CD4-positive, alpha-beta T cell treated with Interleukin-6 for 4 hours (primary cell): ENCODE data around the gene CDH4.
"Not testable (repeated sequence)": the region's sequence is repeated elsewhere in the genome, so short reads cannot be mapped to it uniquely, and the experiment has no call there.

Source experiments
- DNase-seq: peaks from one replicate; pipeline ENCODE4 v3.0.0-alpha.2; 2020; ENCODE audit warnings: mixed read lengths

The CDH4 gene

DNA sequence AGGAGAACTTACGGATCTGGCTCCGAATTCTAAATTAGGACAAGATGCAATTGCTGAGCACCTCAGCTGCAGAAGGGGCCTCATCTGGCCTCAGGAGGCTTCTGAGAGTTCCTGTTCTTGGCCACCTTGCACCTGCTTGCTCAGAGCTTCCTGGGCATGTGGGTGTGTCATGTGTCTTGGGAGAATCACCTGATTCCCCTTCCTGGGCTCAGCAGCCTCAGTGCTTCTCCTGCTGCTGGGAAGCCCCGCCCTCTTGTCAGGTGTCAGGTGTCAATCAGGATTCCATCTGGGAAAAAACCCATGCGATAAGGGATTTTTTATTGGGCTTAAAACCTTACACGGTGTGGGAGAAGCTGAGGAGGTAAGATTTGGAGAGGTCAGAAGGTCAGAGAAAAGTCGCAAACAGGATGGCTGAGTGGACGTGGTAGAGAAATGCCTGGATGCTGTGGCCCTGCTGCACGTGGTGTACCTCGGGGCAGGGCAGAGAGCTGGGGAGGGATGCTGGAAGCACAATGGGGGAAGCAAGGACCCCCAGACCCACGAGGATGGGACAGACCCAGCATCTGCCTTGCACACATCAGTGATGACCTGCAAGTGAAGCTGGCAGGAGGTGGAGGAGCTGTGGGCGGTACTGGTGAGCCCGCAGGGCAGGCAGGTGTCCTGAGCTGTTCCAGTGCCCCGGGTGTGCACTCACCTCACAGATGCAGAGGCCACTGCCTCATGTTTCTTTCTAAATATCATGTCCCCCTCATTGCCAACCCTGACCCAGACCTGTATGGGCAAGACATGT is 170.8 kb downstream of the CDH4 start:
- DNase-seq = no peak

DNA sequence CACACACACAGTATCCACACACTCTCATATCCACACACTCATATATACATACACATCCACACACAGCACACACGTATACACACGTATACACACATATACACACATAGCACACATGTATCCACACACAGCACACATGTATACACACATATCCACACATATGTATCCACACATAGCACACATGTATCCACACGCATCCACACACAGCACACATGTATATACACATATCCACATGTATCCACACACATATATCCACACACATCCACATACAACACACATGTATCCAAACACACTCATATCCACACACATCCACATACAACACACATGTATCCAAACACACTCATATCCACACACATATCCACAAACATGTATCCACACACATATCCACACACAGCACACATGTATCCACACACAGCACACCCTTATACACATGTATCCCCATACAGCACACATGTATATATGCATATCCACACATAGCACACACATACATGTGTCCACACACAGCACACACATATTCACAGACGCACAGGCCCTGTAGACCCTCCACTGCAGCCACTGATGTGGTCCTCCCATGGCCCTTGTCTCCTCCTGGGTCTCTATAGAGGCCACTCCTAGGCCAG is 172.1 kb downstream of the CDH4 start:
- no peak for DNase-seq

DNA sequence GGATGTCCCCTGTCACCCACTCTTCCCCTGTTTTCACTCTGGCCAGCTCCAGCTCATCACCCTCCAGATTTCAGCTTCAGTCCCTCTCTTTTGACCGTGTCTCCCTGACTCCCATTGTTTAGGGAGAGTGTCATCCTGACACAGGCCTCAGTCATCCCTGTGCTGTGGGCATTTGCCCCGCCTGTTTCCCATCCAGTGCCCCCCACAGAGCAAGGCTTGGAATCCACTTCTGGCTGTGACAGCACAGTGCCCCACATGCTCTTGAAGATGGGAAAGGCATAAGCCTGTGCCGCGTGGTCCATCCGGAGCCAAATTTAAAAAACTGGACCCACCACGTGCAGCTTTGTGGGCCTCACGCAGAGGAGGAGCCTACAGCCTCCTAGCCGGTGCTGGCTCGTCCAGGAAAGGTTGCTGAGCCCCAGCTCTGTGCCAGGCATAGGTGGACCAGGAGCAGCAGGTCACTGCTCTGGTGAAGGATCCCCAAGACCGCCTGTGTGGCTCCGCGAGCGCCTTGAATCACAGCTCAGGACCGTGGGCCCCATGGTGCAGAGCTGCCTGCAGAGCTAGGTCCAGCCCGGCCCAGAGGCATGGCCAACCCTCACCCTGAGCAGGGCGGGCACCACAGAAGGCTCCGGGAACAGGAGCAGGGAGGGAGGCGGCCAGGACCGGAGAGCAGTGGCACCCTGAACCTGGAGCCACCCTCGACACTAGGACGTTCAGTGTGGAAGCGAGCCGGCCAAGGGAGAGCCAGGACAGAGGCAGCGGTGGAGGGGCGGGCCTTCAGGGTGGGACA is 172.8 kb downstream of the CDH4 start:
- DNase-seq = no peak

DNA sequence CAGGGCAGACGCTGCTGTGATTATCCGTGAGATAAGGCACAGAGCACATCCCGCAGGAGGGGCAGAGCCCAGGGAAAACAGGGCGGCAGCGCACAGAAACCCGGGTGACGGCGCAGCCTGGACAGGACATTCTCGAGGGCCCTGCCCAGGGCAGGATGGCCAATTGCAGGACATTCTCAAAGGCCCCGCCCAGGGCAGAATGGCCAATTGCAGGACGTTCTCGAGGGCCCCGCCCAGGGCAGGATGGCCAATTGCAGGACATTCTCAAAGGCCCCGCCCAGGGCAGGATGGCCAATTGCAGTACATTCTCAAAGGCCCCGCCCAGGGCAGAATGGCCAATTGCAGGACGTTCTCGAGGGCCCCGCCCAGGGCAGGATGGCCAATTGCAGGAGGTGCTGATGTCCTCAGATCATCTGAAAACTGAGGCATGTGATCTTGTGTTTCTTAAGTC is 173.5 kb downstream of the CDH4 start:
- not testable (repeated sequence) for DNase-seq

DNA sequence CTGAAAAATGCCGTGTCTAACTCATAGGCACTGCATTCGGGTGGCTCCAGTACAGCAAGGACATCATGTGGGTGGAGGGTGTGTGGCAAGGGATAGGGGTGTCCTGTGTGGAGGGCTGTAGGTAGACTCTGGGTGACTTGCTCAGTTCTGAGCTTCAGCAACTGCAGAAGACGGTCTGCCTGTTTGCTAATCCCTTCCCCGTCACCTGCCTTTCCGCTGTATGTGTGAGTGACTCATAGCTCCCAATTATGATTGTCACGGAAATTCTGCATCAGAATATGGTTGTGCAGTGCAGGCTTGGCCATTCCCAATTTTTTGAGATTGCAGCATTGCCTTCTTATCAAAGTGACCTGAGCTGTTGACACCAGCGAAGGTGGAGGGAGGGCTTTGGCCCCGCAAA is 174.3 kb downstream of the CDH4 start:
- no peak for DNase-seq

DNA sequence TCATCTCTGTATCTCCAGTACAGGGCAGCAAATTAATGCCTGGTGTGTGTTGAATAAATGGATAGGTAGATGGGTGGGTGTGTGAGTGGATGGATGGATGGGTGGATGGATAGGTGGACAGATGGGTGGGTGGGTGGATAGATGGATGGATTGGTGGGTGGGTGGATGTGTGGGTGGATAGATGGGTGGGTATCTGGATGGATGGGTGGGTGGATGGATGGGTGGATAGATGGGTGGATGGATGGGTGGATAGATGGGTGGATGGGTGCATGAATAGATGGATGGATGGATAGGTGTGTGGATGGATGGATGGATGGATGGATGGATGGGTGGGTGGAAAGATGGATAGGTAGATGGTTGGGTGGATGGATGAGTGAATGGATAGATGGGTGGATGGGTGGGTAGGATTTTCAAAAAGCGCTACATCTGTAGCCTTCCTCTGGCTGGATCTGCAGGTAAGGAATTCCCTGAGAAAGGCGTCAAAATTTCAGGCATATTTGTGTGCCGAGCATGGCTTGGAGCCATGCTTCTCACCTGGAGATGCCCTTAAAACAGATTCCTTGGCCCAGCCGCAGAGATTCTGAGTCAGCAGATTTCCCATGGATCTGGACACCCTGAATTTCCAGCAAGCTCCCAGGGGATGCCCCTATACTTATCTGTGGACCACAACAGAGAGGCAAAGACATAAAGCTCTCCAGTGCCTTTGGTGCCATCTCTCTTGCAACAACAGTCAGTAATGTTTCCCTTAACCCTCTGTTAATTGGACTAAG is 177.6 kb downstream of the CDH4 start:
- DNase-seq = no peak

DNA sequence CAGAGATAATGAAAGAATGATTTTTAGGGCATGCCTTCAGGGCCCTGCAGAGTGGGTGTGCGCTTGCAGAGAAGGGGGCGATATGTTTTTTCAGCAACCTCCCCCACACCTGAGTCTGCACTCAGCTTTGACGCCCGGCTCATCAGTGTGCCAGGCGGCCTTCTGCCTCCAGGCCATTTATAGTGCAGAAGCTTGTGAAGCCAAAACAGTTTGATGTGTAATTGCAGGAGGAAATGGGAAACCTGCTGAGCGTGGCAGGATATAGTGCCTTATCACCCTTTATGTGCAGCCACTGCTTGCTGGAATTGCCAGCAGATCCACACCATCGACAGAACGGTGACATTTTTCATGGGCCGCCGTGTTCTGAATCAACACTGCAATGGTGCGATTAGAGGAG is 178.2 kb downstream of the CDH4 start:
- DNase-seq = no peak

DNA sequence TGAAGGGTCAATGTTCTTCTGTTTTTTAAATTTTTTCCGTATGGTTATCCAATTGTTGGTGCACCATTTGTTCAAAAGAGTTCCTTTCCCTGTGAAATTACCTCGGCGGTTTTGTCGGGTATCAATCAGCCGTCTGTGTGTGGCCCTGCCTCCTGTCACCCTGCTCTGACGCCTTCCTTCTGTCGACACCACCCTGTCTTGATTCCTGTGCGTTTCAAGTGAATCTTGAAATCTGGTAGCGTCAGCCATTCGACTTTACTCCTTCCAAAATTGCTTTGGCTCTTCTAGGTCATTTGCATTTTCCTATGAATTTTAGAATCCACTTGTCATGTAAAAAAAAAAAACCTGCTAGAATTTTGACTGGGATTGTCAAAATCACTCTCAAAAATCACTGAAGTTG is 181.1 kb downstream of the CDH4 start:
- DNase-seq = no peak

DNA sequence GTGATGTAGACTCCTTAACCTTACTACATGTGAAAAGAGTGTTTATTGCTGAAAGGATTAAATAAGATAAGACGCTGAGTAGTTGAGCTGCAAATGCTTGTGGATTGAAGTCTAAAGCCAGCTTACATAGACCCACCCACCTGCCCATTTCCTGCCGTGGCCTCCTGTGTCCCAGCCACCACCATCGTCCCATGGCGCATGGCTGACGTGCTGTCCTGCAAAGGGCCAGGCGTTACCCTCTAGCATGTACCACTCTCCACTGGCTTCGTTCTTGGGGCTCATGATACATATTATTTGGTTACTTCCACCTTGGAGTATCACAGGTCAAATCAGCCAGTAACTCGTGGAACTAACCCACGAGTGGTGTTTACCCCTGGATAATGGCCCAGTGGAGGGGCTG is 181.8 kb downstream of the CDH4 start:
- DNase-seq = no peak

DNA sequence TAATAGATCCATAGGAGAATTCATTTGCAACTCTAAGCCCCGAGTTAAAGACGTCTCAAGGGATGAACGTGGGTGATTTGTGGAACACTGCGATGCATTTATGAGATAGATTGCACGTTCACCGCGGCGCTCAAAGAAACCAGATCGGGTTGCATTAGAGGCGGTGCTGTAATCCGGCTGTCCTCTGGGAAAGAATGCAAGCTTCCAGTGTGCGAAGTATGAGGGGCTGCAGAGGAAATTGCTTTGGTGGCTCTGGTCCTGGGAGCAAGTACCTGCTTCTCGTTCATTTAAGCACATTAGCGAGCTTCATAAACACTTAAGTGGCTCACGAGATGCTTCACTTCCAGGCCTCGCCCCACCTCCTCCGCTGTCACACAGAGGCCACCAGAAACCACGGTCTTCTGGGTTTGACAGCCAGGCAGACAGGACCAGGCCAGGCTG is 182.3 kb downstream of the CDH4 start:
- no peak for DNase-seq

DNA sequence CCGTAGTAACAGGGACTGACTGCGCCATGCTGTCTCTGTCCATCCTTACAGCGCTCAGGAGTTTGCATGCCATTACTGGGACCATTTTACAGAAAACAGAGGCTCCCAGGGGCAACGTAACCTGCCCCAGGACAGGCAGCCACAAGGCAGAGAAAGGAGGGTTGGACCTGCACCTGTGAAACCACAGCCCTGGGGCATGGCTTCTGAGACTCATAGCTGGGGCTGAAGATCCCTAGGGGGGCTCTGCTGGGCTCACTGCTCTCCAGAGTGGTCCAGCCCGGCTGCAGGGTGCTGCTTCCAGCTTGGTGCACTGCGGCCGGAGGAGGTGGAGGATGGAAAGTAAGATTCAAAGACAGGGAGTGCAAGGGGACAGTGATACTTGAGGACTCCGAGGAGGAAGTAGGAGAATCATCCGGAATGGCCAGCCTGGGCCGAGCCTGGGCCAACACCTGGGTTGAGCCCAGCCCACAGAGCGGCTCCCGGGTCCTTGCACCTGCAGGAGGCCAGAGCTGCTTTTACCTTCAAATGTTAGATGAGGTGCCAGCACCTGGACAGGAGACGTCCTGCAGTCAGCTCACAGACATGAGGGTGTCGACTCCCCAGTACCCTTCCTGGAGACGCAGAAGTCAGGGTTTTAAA is 183.2 kb downstream of the CDH4 start:
- no peak for DNase-seq

DNA sequence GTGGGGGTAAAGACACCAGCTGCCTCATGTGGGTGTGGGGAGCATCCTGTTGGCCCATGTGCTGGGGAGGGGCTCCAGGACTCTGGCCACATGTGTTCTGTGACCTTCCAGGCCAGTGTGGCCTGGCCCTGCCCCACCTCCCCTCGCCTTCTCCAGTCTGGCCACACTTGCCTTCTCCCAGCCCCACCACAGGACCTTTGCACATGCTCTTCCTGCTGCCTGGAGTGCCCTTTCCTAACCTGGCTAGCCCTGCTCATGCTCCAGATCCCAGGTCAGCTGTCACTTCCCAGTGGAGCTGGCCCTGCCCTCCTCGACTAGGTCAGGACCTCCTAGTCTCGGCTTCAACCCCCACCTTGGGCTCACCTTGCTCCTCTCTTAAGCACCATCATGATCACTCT is 183.8 kb downstream of the CDH4 start:
- DNase-seq = no peak

DNA sequence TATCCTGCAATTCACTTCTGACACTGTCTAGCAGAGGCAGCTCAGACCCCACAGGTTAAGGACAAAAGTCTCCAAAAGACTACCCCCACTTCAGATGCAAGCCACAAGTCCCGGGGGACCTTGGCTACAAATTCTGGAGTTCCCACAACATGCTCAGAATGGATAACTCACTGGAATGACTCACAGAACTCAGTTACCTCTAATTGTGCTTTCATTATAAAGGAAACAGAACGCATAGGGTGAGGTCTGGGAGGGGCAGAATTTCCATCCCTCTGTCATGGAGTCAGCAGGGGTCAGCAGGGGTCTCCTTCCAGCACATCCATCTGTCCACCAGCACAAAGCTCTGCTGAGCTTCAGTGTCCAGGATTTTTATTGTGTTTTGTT is 184.2 kb downstream of the CDH4 start:
- no peak for DNase-seq

DNA sequence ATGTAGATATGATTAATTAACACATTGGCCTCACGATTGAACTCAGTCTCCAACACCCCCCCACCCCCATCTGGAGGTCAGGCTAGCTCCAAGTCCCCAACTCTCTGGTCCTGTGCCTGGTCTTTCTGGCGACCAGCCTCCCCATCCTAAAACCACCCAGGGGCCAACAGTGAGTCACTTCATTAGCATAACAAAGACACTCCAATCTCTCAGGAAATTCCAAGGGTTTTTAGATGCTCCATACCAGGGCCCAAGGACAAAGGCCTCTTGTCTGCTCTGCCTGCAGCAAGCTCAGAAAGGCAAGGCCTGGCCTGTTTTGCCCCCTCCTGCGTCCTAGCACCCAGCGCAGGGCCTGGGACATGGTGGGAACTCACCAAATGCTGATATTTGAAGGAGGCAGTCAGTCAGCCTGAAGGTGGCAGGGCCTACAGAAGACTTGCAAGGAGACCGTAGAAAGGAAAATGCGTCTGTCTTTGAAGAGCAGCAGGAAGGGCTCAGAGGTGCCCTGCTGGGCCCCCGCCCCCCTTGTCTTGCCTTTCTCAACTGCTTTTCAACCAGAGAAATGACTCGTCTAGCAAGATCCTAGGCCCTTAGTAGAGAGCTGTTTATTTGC is 184.7 kb downstream of the CDH4 start:
- DNase-seq = no peak

DNA sequence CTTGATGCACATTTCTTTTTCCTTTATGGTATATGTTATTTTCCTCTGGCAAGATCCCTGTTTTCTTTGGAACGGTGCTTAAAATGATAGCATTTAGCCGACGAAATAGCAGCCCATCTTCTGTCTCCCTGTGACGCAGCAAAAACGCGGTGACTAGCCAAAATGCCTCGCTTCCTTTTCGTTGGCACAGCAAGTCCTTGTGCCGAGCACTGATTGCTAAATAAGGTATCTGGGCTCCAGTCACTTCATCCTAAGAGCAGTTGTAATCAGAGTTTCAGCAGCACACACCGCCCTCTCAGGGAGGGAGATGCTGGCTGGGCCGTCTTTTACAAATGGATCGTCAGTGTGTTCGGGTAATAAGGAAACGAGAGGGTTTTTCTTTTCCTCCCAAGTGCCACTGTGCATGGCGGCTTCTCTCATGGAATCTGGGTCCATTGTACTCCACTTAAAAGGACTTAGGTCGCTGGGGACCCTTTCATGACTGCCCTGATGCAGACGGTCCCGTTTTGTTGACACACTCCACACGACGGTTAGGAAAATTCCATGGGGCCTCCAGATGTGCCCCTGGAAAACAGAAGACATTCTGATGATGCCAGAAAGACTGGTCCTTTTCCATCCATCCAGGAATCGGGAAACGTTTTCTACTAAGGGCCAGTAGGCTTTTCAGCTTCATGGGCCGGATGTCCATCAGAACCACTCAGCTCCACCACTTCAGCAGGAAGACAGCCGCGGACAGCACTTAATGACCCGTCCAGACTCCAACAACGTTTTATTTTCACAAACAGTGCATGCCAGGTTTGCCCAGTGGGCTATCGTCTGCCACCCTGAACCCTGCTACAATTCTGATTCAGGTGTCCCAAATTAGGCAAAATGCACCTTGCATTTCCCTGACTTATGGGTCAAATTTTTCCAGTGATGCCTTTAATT is 185.5 kb downstream of the CDH4 start:
- no peak for DNase-seq

DNA sequence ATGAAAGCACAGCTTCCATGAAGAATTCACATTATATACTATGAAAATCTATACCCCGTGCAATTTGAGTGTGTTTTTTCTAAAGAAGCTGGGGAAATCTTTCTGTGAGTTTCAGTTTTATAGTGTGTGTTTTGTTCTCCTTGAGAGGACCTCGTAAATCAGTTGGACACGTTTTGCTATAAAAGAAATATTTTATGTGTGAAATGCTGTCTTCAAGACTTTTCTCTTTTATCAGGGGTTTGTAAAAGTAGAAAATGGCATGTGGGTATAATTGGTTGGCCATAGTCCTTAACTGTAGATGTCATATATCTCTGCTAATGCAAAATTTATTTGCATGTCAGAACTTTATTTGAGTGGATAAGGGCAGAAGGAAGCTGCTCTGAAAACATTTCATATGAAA is 186.2 kb downstream of the CDH4 start:
- DNase-seq = no peak

DNA sequence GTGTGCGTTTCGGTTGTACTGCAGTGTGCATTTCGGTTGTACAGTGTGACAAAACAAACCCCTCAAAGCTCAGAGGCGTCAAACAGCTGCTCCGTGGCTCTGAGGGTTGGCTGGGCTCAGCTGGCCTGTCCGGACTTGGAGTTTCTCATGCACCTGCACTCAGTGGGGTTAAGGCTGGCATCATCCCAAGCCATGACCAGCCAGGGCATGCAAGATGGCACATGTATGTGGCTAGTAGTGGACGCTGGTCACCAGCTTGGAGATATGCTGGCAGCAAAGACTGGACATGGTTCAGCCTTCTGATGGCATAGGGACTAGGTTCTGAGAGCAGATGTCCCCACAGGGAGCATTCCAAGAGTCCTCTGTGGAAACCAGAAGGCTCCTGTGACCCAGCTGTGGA is 187.2 kb downstream of the CDH4 start:
- DNase-seq = no peak

DNA sequence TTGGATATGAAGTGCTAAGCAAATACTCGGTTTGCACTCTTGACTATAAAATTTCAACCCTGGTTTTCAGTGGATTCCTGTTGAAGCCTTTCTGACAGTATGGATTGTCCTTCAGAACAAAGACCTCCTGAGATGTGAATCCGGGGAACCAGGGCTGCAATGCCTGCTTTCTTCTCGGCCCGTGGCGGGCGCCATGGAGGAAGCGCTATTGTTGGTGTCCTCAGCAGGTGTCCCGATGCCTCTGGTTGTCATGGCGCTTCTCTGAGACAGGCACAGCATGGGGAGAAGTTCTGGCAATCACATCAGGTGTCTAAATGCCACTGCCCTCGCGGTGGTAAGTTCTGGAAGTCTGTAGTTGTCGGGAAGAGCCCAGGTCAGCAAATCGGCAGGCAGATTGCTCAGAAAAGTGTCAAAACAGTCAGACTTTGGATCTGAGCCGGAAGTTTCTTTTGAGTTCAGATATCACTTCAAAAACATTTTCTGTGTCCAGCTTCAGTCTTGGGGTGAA is 188.5 kb downstream of the CDH4 start:
- no peak for DNase-seq

DNA sequence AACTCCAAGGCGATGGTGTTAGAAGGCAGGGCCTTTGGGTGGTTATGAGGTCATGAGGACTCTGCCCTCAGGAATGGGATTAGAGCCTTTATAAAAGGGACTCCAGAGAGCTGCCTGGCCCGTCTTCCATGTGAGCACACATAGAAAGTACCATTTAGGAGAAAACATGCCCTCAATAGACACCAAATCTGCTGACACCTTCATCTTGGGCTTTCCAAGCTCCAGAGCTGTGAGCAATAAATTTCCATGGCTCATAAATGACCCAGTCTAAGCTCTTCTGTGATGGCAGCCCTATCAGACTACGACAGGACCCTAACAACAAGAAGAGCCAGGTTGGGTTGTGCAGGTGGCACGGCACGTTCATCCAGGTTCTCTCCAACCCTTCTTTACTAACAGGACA is 189.5 kb downstream of the CDH4 start:
- DNase-seq = no peak

DNA sequence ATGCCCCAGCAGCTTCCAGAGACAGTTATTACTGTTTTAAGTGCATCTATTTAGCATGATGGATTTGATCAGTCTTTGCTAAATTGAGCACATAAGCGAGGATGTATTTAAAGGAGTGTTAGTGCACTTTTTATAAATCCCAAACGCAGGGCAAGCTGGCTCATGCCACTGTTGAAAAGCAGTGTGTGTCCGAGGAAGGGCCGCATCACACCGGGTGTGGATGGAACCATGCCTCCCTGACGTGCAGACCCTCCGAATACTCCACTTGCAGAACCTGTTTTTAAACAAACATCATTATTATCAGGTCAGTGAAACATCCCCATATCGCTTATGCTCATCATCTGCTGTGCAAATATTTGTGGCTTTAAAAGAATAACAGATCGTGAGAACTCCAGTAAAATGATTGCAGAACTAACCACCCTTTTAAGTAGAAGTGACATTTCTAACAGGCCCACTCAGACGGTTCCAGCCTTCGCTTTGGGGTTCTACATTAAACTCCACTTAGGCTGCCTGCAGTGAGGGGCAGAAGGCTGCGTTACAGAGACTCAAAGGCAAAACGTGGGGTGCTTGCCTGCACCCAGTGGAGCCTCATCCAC is 190.1 kb downstream of the CDH4 start:
- no peak for DNase-seq
